ENCODE results near the gene ZNF132. TPM values are rescaled to one million over a fixed set of nuclear protein-coding genes. Genes with fewer than 3 reads are reported as not detected.
"Not testable (repeated sequence)": the region's sequence is repeated elsewhere in the genome, so short reads cannot be mapped to it uniquely, and the experiment has no call there.

ZNF132 gene
- total RNA-seq, 1 donor from 2014 or later, result 9.9 TPM

DNA sequence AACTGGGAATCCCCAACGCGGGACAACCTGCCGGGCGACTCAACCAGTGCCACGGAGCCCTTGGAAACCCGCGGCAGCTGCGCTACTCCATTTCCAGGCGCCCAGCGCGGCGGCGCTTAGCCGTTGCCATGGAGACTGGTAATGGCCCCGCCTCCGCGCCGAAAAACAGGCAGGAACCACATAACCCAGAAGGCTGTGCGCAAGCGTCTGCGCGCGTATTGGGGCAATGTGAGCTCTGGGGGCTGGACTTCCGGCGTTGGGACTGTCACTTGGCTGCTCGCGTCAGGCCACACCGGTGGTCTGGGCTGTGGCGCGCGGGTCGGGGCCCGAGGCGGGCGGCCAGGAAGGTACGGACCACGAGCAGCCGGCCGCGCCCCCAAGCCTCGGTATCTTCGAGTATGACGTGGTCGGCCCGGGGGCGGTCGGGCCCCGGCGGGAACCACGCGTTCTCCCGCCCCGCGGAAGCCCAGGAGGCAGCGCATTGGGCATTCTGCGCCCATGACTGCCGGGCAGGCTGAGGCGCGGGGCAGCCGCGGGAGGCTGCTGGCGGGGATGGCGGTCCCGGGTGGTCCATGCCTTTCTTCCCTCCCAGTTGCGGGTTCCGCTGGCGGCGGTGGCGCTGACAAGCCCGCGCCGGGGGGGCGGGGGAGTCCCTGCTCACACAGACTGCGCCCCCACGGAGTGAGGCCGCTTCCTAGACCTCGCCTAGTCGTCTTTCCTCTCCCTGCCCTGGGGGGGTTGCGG is 11.6 kb upstream of the ZNF132 start, which contains the start of gene ZNF324B:
TSS of gene ZNF324B (plus strand) at position 265 of the 744 bp plus-strand sequence. CDS start 2,080 bp downstream, outside the sequence.
- peaks cover 4 to 8% (median 4%) of the 10 kb centered on the region in 3 donors for H3K27me3 ChIP-seq (ENCODE audit: control insufficient read depth in 3 of 3, insufficient read depth in 3 of 3, low read length in 3 of 3)

DNA sequence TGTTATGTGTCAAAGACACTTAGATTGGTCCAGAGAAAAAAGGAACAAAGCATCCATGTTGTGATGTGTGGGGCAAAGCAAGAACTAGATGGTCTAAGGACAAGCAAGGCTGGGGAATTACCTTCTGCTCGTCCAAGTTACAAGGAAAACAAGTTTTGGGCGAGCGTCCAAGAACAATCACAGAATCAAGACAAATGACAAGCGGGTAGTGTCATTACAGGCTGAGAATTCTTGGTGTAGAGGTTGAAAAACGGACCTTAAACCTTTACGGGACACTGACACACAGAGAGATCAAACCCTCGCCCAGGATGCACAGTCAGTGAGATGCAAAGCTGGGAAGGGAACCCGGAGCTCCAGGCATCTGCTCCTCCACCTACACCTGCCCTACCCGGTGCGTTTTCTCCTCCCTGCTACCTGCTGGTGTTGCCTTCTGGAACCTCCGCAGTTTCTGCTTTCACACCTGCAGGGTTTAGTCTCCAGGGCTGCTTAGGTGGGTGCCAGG is 11.0 kb upstream of the ZNF132 start:
- peaks cover 4 to 8% (median 4%) of the 10 kb centered on the region in 3 donors for H3K27me3 ChIP-seq (ENCODE audit: control insufficient read depth in 3 of 3, insufficient read depth in 3 of 3, low read length in 3 of 3)
- H3K36me3 ChIP-seq (ENCODE audit: control insufficient read depth in 3 of 3, insufficient read depth in 3 of 3, low read length in 3 of 3), result peaks cover 8 to 14% (median 13%) of the 10 kb centered on the region in 3 donors
- peak overlapping the region; percentile 33 to 83 (median 79) for H3K9ac ChIP-seq (ENCODE audit: low read depth in 1 of 3, low read length in 3 of 3)
- peak overlapping the region; percentile 73 to 88 (median 84) for H3K4me3 ChIP-seq (ENCODE audit: low read length in 3 of 3)
- no peaks in the 10 kb centered on the region for H3K9me3 ChIP-seq (ENCODE audit: control insufficient read depth in 3 of 3, low read length in 3 of 3)
- peak overlapping the region; percentile 51 for H3K27ac ChIP-seq (ENCODE audit: low read depth, low read length)
- H3K4me1 ChIP-seq (ENCODE audit: control insufficient read depth in 3 of 3, insufficient read depth in 3 of 3, low read length in 3 of 3), result peaks cover 11 to 19% (median 11%) of the 10 kb centered on the region in 3 donors

More for the DNA sequence above, 11.6 kb upstream of the ZNF132 start, which contains the start of gene ZNF324B:
- no peaks in the 10 kb centered on the region for H3K9me3 ChIP-seq (ENCODE audit: control insufficient read depth in 3 of 3, low read length in 3 of 3)
- peaks cover 11 to 19% (median 11%) of the 10 kb centered on the region in 3 donors for H3K4me1 ChIP-seq (ENCODE audit: control insufficient read depth in 3 of 3, insufficient read depth in 3 of 3, low read length in 3 of 3)
- H3K27ac ChIP-seq (ENCODE audit: low read depth, low read length), result peak within 1 kb of the TSS; percentile 51
- peak within 1 kb of the TSS; percentile 65 to 83 (median 79) for H3K9ac ChIP-seq (ENCODE audit: low read depth in 1 of 3, low read length in 3 of 3)
- H3K36me3 ChIP-seq (ENCODE audit: control insufficient read depth in 3 of 3, insufficient read depth in 3 of 3, low read length in 3 of 3), result peaks cover 12 to 20% (median 15%) of the 10 kb centered on the region in 3 donors
- peak within 1 kb of the TSS; percentile 73 to 88 (median 84) for H3K4me3 ChIP-seq (ENCODE audit: low read length in 3 of 3)

DNA sequence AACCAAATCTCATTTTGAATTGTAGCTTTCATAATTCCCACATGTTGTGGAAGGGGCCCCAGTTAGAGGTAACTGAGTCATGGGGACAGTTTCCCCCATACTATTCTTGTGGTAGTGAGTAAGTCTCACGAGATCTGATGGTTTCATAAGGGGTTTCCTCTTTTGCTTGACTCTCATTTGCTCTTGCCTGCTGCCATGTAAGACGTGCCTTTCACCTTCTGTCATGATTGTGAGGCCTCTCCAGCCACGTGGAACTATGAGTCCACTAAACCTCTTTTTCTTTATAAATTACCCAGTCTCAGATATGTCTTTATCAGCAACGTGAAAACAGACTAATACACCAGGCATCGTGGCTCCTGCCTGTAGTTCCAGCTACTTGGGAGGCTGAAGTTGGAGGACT is 10.0 kb upstream of the ZNF132 start:
- not testable (repeated sequence) for H3K9ac ChIP-seq (ENCODE audit: low read depth in 1 of 3, low read length in 3 of 3); H3K9me3 ChIP-seq (ENCODE audit: control insufficient read depth in 3 of 3, low read length in 3 of 3); H3K4me3 ChIP-seq (ENCODE audit: low read length in 3 of 3); H3K27ac ChIP-seq (ENCODE audit: low read depth, low read length); H3K27me3 ChIP-seq (ENCODE audit: control insufficient read depth in 3 of 3, insufficient read depth in 3 of 3, low read length in 3 of 3)
- Histone ChIP-seq H3K4me1 (ENCODE audit: control insufficient read depth in 3 of 3, insufficient read depth in 3 of 3, low read length in 3 of 3) (peaks cover 11 to 19% (median 11%) of the 10 kb centered on the region in 3 donors), H3K36me3 (ENCODE audit: control insufficient read depth in 3 of 3, insufficient read depth in 3 of 3, low read length in 3 of 3) (peaks cover 8 to 13% (median 11%) of the 10 kb centered on the region in 3 donors)

DNA sequence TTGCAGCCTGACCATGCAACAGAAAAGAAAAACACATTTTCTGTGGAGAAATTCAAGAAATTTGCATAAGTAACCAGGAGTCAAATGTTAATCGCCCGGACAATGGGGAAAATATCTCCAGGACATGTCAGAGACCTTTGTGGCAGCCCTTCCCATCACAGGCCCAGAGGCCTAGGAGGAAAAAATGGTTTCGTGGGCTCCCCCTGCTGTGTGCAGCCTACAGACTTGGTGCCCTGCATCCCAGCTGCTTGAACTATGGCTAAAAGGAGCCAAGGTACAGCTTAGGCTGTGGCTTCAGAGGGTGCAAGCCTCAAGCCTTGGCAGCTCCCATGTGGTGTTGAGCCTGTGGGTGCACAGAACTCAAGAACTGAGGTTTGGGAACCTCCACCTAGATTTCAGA is 8.9 kb upstream of the ZNF132 start:
- H3K36me3 ChIP-seq (ENCODE audit: control insufficient read depth in 3 of 3, insufficient read depth in 3 of 3, low read length in 3 of 3); H3K9me3 ChIP-seq (ENCODE audit: control insufficient read depth in 3 of 3, low read length in 3 of 3); H3K27ac ChIP-seq (ENCODE audit: low read depth, low read length); H3K9ac ChIP-seq (ENCODE audit: low read depth in 1 of 3, low read length in 3 of 3); H3K4me3 ChIP-seq (ENCODE audit: low read length in 3 of 3); H3K27me3 ChIP-seq (ENCODE audit: control insufficient read depth in 3 of 3, insufficient read depth in 3 of 3, low read length in 3 of 3): not testable (repeated sequence)
- H3K4me1 ChIP-seq (ENCODE audit: control insufficient read depth in 3 of 3, insufficient read depth in 3 of 3, low read length in 3 of 3), result peaks cover 11 to 19% (median 11%) of the 10 kb centered on the region in 3 donors

DNA sequence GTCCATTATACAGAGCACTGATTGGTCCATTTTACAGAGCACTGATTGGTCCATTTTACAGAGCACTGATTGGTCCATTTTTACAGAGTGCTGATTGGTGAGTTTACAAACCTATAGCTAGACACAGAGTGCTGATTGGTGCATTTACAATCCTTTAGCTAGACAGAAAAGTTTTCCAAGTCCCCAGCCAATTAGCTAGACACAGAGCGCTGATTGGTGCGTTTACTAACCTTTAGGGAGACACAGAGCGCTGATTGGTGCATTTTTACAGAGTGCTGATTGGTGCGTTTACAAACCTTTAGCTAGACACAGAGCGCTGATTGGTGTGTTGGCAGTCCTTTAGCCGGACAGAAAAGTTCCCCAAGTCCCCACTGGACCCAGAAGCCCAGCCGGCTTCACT is 3.0 kb upstream of the ZNF132 start:
- H3K27ac ChIP-seq (ENCODE audit: low read depth, low read length); H3K9me3 ChIP-seq (ENCODE audit: control insufficient read depth in 3 of 3, low read length in 3 of 3); H3K36me3 ChIP-seq (ENCODE audit: control insufficient read depth in 3 of 3, insufficient read depth in 3 of 3, low read length in 3 of 3); H3K4me3 ChIP-seq (ENCODE audit: low read length in 3 of 3); H3K9ac ChIP-seq (ENCODE audit: low read depth in 1 of 3, low read length in 3 of 3): not testable (repeated sequence)
- peaks cover 4 to 12% (median 8%) of the 10 kb centered on the region in 3 donors for H3K27me3 ChIP-seq (ENCODE audit: control insufficient read depth in 3 of 3, insufficient read depth in 3 of 3, low read length in 3 of 3)
- H3K4me1 ChIP-seq (ENCODE audit: control insufficient read depth in 3 of 3, insufficient read depth in 3 of 3, low read length in 3 of 3), result peaks cover 13 to 23% (median 18%) of the 10 kb centered on the region in 3 donors

DNA sequence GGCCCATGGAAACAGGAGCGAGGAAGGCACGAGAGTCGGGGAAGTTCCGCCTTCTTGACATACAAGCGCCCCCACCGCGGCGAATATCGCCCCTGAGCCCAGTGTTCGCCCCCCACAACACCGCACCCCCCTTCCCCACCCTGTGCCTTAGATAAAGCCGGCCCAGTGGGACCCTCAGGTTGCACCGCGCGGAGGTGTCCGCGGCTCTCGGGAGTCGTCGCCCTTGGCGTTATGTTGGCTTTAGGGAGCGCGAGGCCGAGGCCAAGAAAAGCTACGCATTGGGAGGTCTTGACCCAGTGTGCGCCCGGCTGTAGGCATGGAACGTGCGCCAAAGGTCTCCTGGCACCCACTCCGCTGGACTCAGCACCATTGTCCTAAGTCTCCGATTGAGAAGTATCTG is 603 bp upstream of the ZNF132 start:
- Histone ChIP-seq H3K9ac (ENCODE audit: low read depth in 1 of 3, low read length in 3 of 3) (peak overlapping the region; percentile 55 to 87 (median 60)), H3K36me3 (ENCODE audit: control insufficient read depth in 3 of 3, insufficient read depth in 3 of 3, low read length in 3 of 3) (peaks cover 23 to 24% (median 23%) of the 10 kb centered on the region in 3 donors), H3K9me3 (ENCODE audit: control insufficient read depth in 3 of 3, low read length in 3 of 3) (peaks cover 13 to 31% (median 24%) of the 10 kb centered on the region in 3 donors), H3K4me1 (ENCODE audit: control insufficient read depth in 3 of 3, insufficient read depth in 3 of 3, low read length in 3 of 3) (peaks cover 13 to 23% (median 18%) of the 10 kb centered on the region in 3 donors), H3K27me3 (ENCODE audit: control insufficient read depth in 3 of 3, insufficient read depth in 3 of 3, low read length in 3 of 3) (peaks cover 0 to 4% (median 4%) of the 10 kb centered on the region in 3 donors), H3K4me3 (ENCODE audit: low read length in 3 of 3) (peak overlapping the region; percentile 91 to 99 (median 93)), H3K27ac (ENCODE audit: low read depth, low read length) (peak overlapping the region; percentile 68)

DNA sequence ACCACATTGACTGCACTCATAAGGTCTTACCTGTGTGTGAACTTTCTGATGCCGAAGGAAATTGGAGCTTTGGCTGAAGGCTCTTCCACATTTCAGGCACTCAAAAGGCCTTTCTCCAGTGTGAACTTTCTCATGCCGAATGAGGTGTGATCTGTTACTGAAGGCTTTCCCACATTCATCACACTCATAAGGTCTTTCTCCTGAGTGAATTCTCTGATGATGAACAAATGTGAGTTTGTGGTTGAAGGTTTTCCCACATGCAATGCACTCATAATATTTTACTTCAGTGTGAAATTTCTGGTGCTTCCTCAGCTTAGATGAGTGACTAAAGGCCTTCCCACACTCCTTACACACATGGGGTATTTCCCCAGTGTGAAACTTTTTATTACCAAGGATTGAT is 5.7 kb downstream of the ZNF132 start:
- H3K27me3 ChIP-seq (ENCODE audit: control insufficient read depth in 3 of 3, insufficient read depth in 3 of 3, low read length in 3 of 3), result no peaks in the 10 kb centered on the region
- H3K4me1 ChIP-seq (ENCODE audit: control insufficient read depth in 3 of 3, insufficient read depth in 3 of 3, low read length in 3 of 3), result peaks cover 2 to 5% (median 4%) of the 10 kb centered on the region in 3 donors
- H3K36me3 ChIP-seq (ENCODE audit: control insufficient read depth in 3 of 3, insufficient read depth in 3 of 3, low read length in 3 of 3), result peaks cover 63 to 65% (median 63%) of the 10 kb centered on the region in 3 donors
- H3K9ac ChIP-seq (ENCODE audit: low read depth in 1 of 3, low read length in 3 of 3), result no peak overlapping the region
- no peak overlapping the region for H3K27ac ChIP-seq (ENCODE audit: low read depth, low read length)
- H3K9me3 ChIP-seq (ENCODE audit: control insufficient read depth in 3 of 3, low read length in 3 of 3), result peaks cover 60 to 84% (median 73%) of the 10 kb centered on the region in 3 donors
- peak overlapping the region; percentile 1 to 8 (median 8) for H3K4me3 ChIP-seq (ENCODE audit: low read length in 3 of 3)

DNA sequence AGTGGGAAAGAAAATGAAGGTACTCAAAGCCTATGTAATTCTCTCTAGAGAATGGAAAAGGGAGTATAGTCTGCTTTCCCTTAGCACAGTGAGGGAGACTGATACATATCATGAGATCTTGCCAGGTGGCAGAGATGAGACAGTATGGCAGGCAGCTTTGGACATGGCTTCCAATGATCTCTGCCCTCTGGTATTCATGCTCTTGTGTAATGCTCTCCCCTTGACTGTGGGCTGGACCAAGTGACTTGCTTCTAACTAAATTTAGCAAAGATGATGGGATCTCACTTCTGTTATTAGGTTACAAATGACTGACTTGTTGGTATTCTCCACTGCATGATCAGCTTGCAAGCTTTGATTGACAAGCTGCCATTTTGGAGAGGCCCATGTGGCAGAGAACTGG is 10.2 kb downstream of the ZNF132 start:
- peaks cover 44 to 51% (median 48%) of the 10 kb centered on the region in 3 donors for H3K9me3 ChIP-seq (ENCODE audit: control insufficient read depth in 3 of 3, low read length in 3 of 3)
- H3K36me3 ChIP-seq (ENCODE audit: control insufficient read depth in 3 of 3, insufficient read depth in 3 of 3, low read length in 3 of 3), result peaks cover 31 to 34% (median 31%) of the 10 kb centered on the region in 3 donors
- no peaks in the 10 kb centered on the region for H3K27me3 ChIP-seq (ENCODE audit: control insufficient read depth in 3 of 3, insufficient read depth in 3 of 3, low read length in 3 of 3)

DNA sequence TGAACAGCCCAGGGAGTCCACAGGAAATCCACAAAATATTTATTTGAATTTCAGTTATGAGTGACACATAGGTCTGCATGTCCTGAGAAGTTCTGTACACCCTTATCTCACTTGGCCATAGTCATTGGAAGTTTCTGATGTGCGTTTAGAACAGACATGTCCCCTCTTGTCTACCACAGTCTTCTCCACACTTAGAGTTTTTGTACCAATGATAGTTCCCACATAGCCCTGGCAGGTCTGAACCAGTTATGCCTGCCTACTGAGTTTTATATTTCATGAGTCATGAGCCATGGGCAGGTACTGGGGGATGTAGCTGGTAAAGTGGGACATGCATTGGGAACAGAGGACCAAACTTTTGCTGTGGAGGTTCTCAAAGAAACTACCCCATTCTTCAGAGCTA is 11.3 kb downstream of the ZNF132 start:
- Histone ChIP-seq H3K4me1 (ENCODE audit: control insufficient read depth in 3 of 3, insufficient read depth in 3 of 3, low read length in 3 of 3) (no peaks in the 10 kb centered on the region), H3K27me3 (ENCODE audit: control insufficient read depth in 3 of 3, insufficient read depth in 3 of 3, low read length in 3 of 3) (no peaks in the 10 kb centered on the region), H3K4me3 (ENCODE audit: low read length in 3 of 3) (no peak overlapping the region), H3K36me3 (ENCODE audit: control insufficient read depth in 3 of 3, insufficient read depth in 3 of 3, low read length in 3 of 3) (peaks cover 20 to 23% (median 20%) of the 10 kb centered on the region in 3 donors), H3K9ac (ENCODE audit: low read depth in 1 of 3, low read length in 3 of 3) (no peak overlapping the region), H3K27ac (ENCODE audit: low read depth, low read length) (no peak overlapping the region), H3K9me3 (ENCODE audit: control insufficient read depth in 3 of 3, low read length in 3 of 3) (peaks cover 34 to 40% (median 37%) of the 10 kb centered on the region in 3 donors)

More for the DNA sequence above, 10.2 kb downstream of the ZNF132 start:
- no peaks in the 10 kb centered on the region for H3K4me1 ChIP-seq (ENCODE audit: control insufficient read depth in 3 of 3, insufficient read depth in 3 of 3, low read length in 3 of 3)
- H3K4me3 ChIP-seq (ENCODE audit: low read length in 3 of 3), result peak overlapping the region in 1 of 3 donors; percentile 45
- no peak overlapping the region for H3K27ac ChIP-seq (ENCODE audit: low read depth, low read length)
- H3K9ac ChIP-seq (ENCODE audit: low read depth in 1 of 3, low read length in 3 of 3), result no peak overlapping the region

DNA sequence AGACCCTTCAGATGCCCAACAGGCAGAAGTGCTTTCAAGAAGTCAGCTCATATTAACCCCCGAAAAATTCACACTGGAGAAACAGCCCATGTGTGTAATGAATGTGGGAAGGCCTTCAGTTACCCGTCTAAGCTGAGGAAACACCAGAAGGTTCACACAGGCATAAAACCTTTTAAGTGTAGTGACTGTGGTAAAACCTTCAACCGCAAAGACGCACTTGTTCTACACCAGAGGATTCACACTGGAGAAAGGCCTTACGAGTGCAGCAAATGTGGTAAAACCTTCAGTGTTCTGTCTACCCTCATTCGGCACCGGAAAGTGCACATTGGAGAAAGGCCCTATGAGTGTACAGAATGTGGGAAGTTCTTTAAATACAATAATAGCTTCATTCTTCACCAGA is 22.9 kb downstream of the ZNF132 start:
- Histone ChIP-seq H3K27ac (ENCODE audit: low read depth, low read length) (no peak overlapping the region), H3K4me1 (ENCODE audit: control insufficient read depth in 3 of 3, insufficient read depth in 3 of 3, low read length in 3 of 3) (no peaks in the 10 kb centered on the region), H3K36me3 (ENCODE audit: control insufficient read depth in 3 of 3, insufficient read depth in 3 of 3, low read length in 3 of 3) (peaks cover 31 to 43% (median 31%) of the 10 kb centered on the region in 3 donors), H3K9ac (ENCODE audit: low read depth in 1 of 3, low read length in 3 of 3) (no peak overlapping the region), H3K9me3 (ENCODE audit: control insufficient read depth in 3 of 3, low read length in 3 of 3) (peaks cover 0 to 3% (median 0%) of the 10 kb centered on the region in 3 donors), H3K4me3 (ENCODE audit: low read length in 3 of 3) (no peak overlapping the region), H3K27me3 (ENCODE audit: control insufficient read depth in 3 of 3, insufficient read depth in 3 of 3, low read length in 3 of 3) (no peaks in the 10 kb centered on the region)

All from skeletal muscle tissue (tissue), 4 donors.